GM12864 (cell line): ENCODE results near the gene ARHGAP8.
"Not testable (repeated sequence)": the region's sequence is repeated elsewhere in the genome, so short reads cannot be mapped to it uniquely, and the experiment has no call there.

ENCODE experiments used
- DNase-seq: peaks from one replicate; pipeline ENCODE4 v3.0.0-alpha.2; 2011; ENCODE audit warnings: low read depth
- H3K4me3 ChIP-seq: 2 replicates; pipeline ENCODE4 v1.5.1; 2011; ENCODE audit warnings: mild to moderate bottlenecking, low read depth, low read length, control low read depth
- CTCF ChIP-seq: IDR thresholded peaks from 2 replicates; pipeline ENCODE4 v1.5.1; 2011; ENCODE audit warnings: low read depth, mild to moderate bottlenecking, moderate library complexity, low read length, control low read depth, inconsistent platforms; ENCODE audit errors: missing control alignments

The ARHGAP8 gene

GRCh38 chr22:44893731-44894080 lies 141.3 kb downstream of the ARHGAP8 start:
- no peak for DNase-seq
- no peak for TF ChIP-seq CTCF
- H3K4me3 ChIP-seq: no peak overlapping the region

- H3K4me3 ChIP-seq: no peak overlapping the region
- DNase-seq: no peak
- TF ChIP-seq CTCF: no peak
Measured at GRCh38 chr22:44894321-44894720, 141.9 kb downstream of the ARHGAP8 start.

- no peak for TF ChIP-seq CTCF
- no peak overlapping the region for H3K4me3 ChIP-seq
- DNase-seq: no peak
Measured at GRCh38 chr22:44894782-44895181, 142.4 kb downstream of the ARHGAP8 start.

- no peak for DNase-seq
- no peak for TF ChIP-seq CTCF
- H3K4me3 ChIP-seq: no peak overlapping the region
Measured at GRCh38 chr22:44895296-44896055, 143.1 kb downstream of the ARHGAP8 start.

- DNase-seq: no peak
- no peak for TF ChIP-seq CTCF
- no peak overlapping the region for H3K4me3 ChIP-seq
Measured at GRCh38 chr22:44898236-44898635, 145.9 kb downstream of the ARHGAP8 start.

GRCh38 chr22:44901301-44901700 lies 148.9 kb downstream of the ARHGAP8 start:
- DNase-seq: no peak
- TF ChIP-seq CTCF: no peak
- H3K4me3 ChIP-seq: no peak overlapping the region

- DNase-seq, H3K4me3 ChIP-seq: not testable (repeated sequence)
Measured at GRCh38 chr22:44903164-44903563, 150.8 kb downstream of the ARHGAP8 start.

- not testable (repeated sequence) for H3K4me3 ChIP-seq, DNase-seq
Measured at GRCh38 chr22:44904492-44905152, 152.2 kb downstream of the ARHGAP8 start.
